Liver (tissue), 9 donors: ENCODE measurements around the gene PDE3A. TPM values are rescaled to one million over a fixed set of nuclear protein-coding genes. Genes with fewer than 3 reads are reported as not detected.
A peak's percentile ranks its signal among the peaks of the same experiment; 100 is the strongest.

Experiments
- DNase-seq: peaks from one replicate; pipeline ENCODE4 v3.0.0-alpha.2; 2017; ENCODE audit warnings: low spot score
- H3K27ac ChIP-seq, 2 donors: one replicate each; pipeline ENCODE4 v1.7.0; 2013; ENCODE audit warnings: inconsistent platforms in 2 of 2, low read length in 2 of 2, control low read depth in 1 of 2, low read depth in 1 of 2, mild to moderate bottlenecking in 1 of 2
- H3K27me3 ChIP-seq, 4 donors: one replicate each; pipeline versions ENCODE4 v1.6.1 to v1.7.0; 2013; ENCODE audit warnings: low read length in 3 of 4, inconsistent platforms in 1 of 4, mild to moderate bottlenecking in 1 of 4, moderate library complexity in 1 of 4; ENCODE audit not compliant: control insufficient read depth in 4 of 4, insufficient read depth in 4 of 4
- H3K36me3 ChIP-seq, 4 donors: one replicate each; pipeline versions ENCODE4 v1.6.1 to v1.7.0; 2013; ENCODE audit warnings: low read length in 3 of 4, mild to moderate bottlenecking in 3 of 4, low read depth in 1 of 4, moderate library complexity in 1 of 4; ENCODE audit not compliant: control insufficient read depth in 4 of 4, insufficient read depth in 3 of 4
- H3K4me1 ChIP-seq, 4 donors: one replicate each; pipeline versions ENCODE4 v1.6.1 to v1.7.0; 2013; ENCODE audit warnings: low read length in 3 of 4, mild to moderate bottlenecking in 3 of 4, moderate library complexity in 1 of 4; ENCODE audit not compliant: control insufficient read depth in 4 of 4, insufficient read depth in 4 of 4
- H3K4me3 ChIP-seq, 3 donors: one replicate each; pipeline versions ENCODE4 v1.6.1 to v1.7.0; 2013; ENCODE audit warnings: low read length in 3 of 3, control low read depth in 1 of 3, low read depth in 1 of 3, mild to moderate bottlenecking in 1 of 3
- H3K9ac ChIP-seq, 2 donors: one replicate each; pipeline ENCODE4 v1.7.0; 2013; ENCODE audit warnings: low read length in 2 of 2, mild to moderate bottlenecking in 2 of 2, moderate library complexity in 2 of 2, control low read depth in 1 of 2, low read depth in 1 of 2
- H3K9me3 ChIP-seq, 4 donors: one replicate each; pipeline versions ENCODE4 v1.6.1 to v1.7.0; 2013; ENCODE audit warnings: low read length in 3 of 4; ENCODE audit not compliant: control insufficient read depth in 4 of 4
- EGR1 ChIP-seq, 2 donors: IDR thresholded peaks; 2 replicates each; pipeline ENCODE4 v1.6.1; 2016 to 2018; ENCODE audit warnings: antibody characterized with exemption in 2 of 2, low read depth in 2 of 2
- FOXA1 ChIP-seq: IDR thresholded peaks from 2 replicates; pipeline ENCODE4 v1.6.1; 2016; ENCODE audit warnings: antibody characterized with exemption
- FOXA2 ChIP-seq: IDR thresholded peaks from 2 replicates; pipeline ENCODE4 v1.6.1; 2016; ENCODE audit warnings: antibody characterized with exemption
- HNF4A ChIP-seq, 2 donors: conservative IDR thresholded peaks; 2 replicates each; pipeline ENCODE4 v1.6.1; 2016; ENCODE audit warnings: antibody characterized with exemption in 2 of 2, mild to moderate bottlenecking in 2 of 2
- HNF4G ChIP-seq: IDR thresholded peaks from 2 replicates; pipeline ENCODE4 v1.6.1; 2016; ENCODE audit warnings: antibody characterized with exemption
- JUND ChIP-seq, 2 donors: IDR thresholded peaks; 2 replicates each; pipeline ENCODE4 v1.6.1; 2016; ENCODE audit warnings: antibody characterized with exemption in 2 of 2
- RAD21 ChIP-seq, 2 donors: IDR thresholded peaks; 2 replicates each; pipeline ENCODE4 v1.6.1; 2016; ENCODE audit warnings: antibody characterized with exemption in 2 of 2, mild to moderate bottlenecking in 2 of 2
- RXRA ChIP-seq, 2 donors: IDR thresholded peaks; 2 replicates each; pipeline ENCODE4 v1.6.1; 2017 to 2018; ENCODE audit warnings: antibody characterized with exemption in 2 of 2, mild to moderate bottlenecking in 1 of 2
- SP1 ChIP-seq: IDR thresholded peaks from 2 replicates; pipeline ENCODE4 v1.6.1; 2018; ENCODE audit warnings: antibody characterized with exemption, mild to moderate bottlenecking
- TAF1 ChIP-seq: conservative IDR thresholded peaks from 2 replicates; pipeline ENCODE4 v1.6.1; 2016; ENCODE audit warnings: antibody characterized with exemption, mild to moderate bottlenecking
- YY1 ChIP-seq: IDR thresholded peaks from 2 replicates; pipeline ENCODE4 v1.6.1; 2016; ENCODE audit warnings: antibody characterized with exemption, mild to moderate bottlenecking
- WGBS: extraction: QIAGEN DNeasy Blood & Tissue Kit; methylation state at CpG from one replicate; pipeline ENCODE4 v1.1.7; 2013; 5-methylcytosine and 5-hydroxymethylcytosine counted together
- polyA plus RNA-seq, 2 donors: library from polyadenylated mRNA; stranded (reverse) in 1 of 2; unstranded in 1 of 2; fragments of 200-250 nt in 1 of 2; fragments of >200 nt in 1 of 2; fragmentation: Nextera tagmentation in 1 of 2; extraction: Ambion mirVana in 1 of 2; gene quantifications; one replicate each; pipeline versions ENCODE4 v1.2.1 to v1.2.3, GENCODE V29; 2013 to 2015
- total RNA-seq, 2 donors: library from RNA; depleted of rRNA; stranded (reverse); fragments of >200 nt; gene quantifications; one replicate each; pipeline ENCODE4 v1.2.3, GENCODE V29; 2014
- TF ChIP-seq, protein P1 (sequence below): IDR thresholded peaks from 2 replicates; pipeline ENCODE4 v1.6.1; 2016; ENCODE audit warnings: antibody characterized with exemption
- TF ChIP-seq, protein P2 (sequence below): fragments of 150-350 bp; IDR thresholded peaks from 2 replicates; pipeline ENCODE4 v1.5.1; 2017; ENCODE audit warnings: improper control_type of control experiment, low read depth, low read length; ENCODE audit not compliant: missing input control
- donor health status: healthy.
- donor health status: healthy.
- donor health status: healthy.
- donor health status: healthy.
- donor health status: healthy.

The PDE3A gene
- total and polyA plus RNA-seq, 4 donors = 0.50 to 3.8 (median 2.2) TPM

GRCh38 chr12:20432290-20432689, 64.0 kb downstream of the PDE3A start:
- Histone ChIP-seq H3K9ac (no peak overlapping the region), H3K9me3 (no peaks in the 10 kb centered on the region), H3K4me1 (no peaks in the 10 kb centered on the region), H3K36me3 (no peaks in the 10 kb centered on the region), H3K27me3 (no peaks in the 10 kb centered on the region), H3K4me3 (no peak overlapping the region), H3K27ac (no peak overlapping the region)
- no peak for TF ChIP-seq YY1
- TF ChIP-seq SP1 = no peak
- no peak for TF ChIP-seq EGR1 (IDR thresholded peaks at IDR 0.05; ENCODE audit: low read depth in 2 of 2)
- TF ChIP-seq RAD21 (IDR thresholded peaks at IDR 0.05) = no peak
- TF ChIP-seq HNF4A (conservative IDR thresholded peaks at IDR 0.05) = no peak
- TF ChIP-seq FOXA2 = no peak
- TF ChIP-seq FOXA1 = no peak
- TF ChIP-seq, protein P1, sequence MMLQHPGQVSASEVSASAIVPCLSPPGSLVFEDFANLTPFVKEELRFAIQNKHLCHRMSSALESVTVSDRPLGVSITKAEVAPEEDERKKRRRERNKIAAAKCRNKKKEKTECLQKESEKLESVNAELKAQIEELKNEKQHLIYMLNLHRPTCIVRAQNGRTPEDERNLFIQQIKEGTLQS = no peak
- no peak for DNase-seq
- 80% methylated on average over 1 of the region's 1 CpG for WGBS

- Histone ChIP-seq H3K36me3 (no peaks in the 10 kb centered on the region), H3K27me3 (no peaks in the 10 kb centered on the region), H3K9ac (no peak overlapping the region), H3K27ac (no peak overlapping the region), H3K4me3 (no peak overlapping the region), H3K9me3 (no peaks in the 10 kb centered on the region), H3K4me1 (no peaks in the 10 kb centered on the region)
- TF ChIP-seq, protein P2, sequence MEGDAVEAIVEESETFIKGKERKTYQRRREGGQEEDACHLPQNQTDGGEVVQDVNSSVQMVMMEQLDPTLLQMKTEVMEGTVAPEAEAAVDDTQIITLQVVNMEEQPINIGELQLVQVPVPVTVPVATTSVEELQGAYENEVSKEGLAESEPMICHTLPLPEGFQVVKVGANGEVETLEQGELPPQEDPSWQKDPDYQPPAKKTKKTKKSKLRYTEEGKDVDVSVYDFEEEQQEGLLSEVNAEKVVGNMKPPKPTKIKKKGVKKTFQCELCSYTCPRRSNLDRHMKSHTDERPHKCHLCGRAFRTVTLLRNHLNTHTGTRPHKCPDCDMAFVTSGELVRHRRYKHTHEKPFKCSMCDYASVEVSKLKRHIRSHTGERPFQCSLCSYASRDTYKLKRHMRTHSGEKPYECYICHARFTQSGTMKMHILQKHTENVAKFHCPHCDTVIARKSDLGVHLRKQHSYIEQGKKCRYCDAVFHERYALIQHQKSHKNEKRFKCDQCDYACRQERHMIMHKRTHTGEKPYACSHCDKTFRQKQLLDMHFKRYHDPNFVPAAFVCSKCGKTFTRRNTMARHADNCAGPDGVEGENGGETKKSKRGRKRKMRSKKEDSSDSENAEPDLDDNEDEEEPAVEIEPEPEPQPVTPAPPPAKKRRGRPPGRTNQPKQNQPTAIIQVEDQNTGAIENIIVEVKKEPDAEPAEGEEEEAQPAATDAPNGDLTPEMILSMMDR = no peak
- TF ChIP-seq JUND (IDR thresholded peaks at IDR 0.05) = no peak
- TF ChIP-seq RXRA (IDR thresholded peaks at IDR 0.05) = peak in 1 of 2 donors; percentile 27
- 74% methylated on average over 3 of the region's 3 CpGs for WGBS
- no peak for DNase-seq
These were observed 66.7 kb downstream of the PDE3A start for GRCh38 chr12:20434996-20435395.

DNA sequence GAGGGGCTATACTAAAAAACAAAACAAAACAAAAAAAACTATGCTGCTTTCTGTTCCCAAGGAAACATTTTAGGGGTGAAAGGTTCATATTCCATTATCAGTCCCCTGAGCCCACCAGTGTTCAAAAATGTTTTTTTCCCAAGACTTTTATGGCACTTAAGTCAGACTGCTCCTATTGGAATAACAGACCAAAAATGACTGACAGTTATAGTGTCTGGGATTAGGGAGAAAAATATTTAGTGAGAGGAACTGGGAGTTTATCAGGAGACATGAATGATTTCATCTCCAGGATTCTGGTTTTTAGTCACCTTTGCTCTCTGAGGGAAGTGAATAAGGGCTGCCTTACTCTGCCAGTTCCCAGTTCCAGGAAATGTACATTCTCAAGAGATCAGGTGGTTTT, 68.0 kb downstream of the PDE3A start:
- H3K4me1 ChIP-seq = no peaks in the 10 kb centered on the region
- no peak overlapping the region for H3K9ac ChIP-seq
- no peaks in the 10 kb centered on the region for H3K27me3 ChIP-seq
- no peak overlapping the region for H3K4me3 ChIP-seq
- H3K9me3 ChIP-seq = no peaks in the 10 kb centered on the region
- H3K36me3 ChIP-seq = no peaks in the 10 kb centered on the region
- TF ChIP-seq FOXA2 = no peak
- no peak for TF ChIP-seq HNF4A (conservative IDR thresholded peaks at IDR 0.05)
- no peak for TF ChIP-seq YY1
- TF ChIP-seq JUND (IDR thresholded peaks at IDR 0.05) = no peak
- no peak for TF ChIP-seq TAF1
- TF ChIP-seq, protein P2 = no peak
- no peak for TF ChIP-seq FOXA1
- no peak for TF ChIP-seq HNF4G
- no peak overlapping the region for H3K27ac ChIP-seq
- no peak for DNase-seq
